Glutamatergic neuron (in vitro differentiated cells): ENCODE data around the gene PSORS1C2. TPM values are rescaled to one million over a fixed set of nuclear protein-coding genes. Genes with fewer than 3 reads are reported as not detected.

Experiments
- DNase-seq: peaks from one replicate; pipeline ENCODE4 v3.0.0; 2022
- H3K27ac Mint-ChIP-seq: one replicate; pipeline ENCODE4 v1.8.0; 2020; ENCODE audit warnings: mild to moderate bottlenecking, mixed read lengths, inconsistent platforms; ENCODE audit not compliant: unreplicated experiment
- H3K27me3 Mint-ChIP-seq: one replicate; pipeline ENCODE4 v1.8.0; 2020; ENCODE audit warnings: mild to moderate bottlenecking, moderate library complexity, mixed read lengths, inconsistent platforms; ENCODE audit not compliant: unreplicated experiment
- H3K36me3 Mint-ChIP-seq: one replicate; pipeline ENCODE4 v1.8.0; 2020; ENCODE audit warnings: mild to moderate bottlenecking, mixed read lengths, inconsistent platforms; ENCODE audit not compliant: unreplicated experiment
- H3K4me1 Mint-ChIP-seq: one replicate; pipeline ENCODE4 v1.8.0; 2020; ENCODE audit warnings: mild to moderate bottlenecking, low read depth, mixed read lengths, inconsistent platforms; ENCODE audit not compliant: unreplicated experiment
- H3K4me3 Mint-ChIP-seq: one replicate; pipeline ENCODE4 v1.8.0; 2020; ENCODE audit warnings: mild to moderate bottlenecking, mixed read lengths, inconsistent platforms; ENCODE audit not compliant: unreplicated experiment
- H3K9me3 Mint-ChIP-seq: one replicate; pipeline ENCODE4 v1.8.0; 2020; ENCODE audit warnings: mild to moderate bottlenecking, moderate library complexity, mixed read lengths, inconsistent platforms; ENCODE audit not compliant: unreplicated experiment
- total RNA-seq: library from RNA; stranded (reverse); fragmentation: NEBNext Ultra II Directional; extraction: Animal tissue kit (Norgen Biotek cat#: 25700); gene quantifications from one replicate; pipeline ENCODE4 v1.2.1, GENCODE V29; 2021; ENCODE audit not compliant: unreplicated experiment
- TF ChIP-seq, protein P1 (sequence below): fragments of 200-600 bp; sonication (generic); IDR thresholded peaks from one replicate; pipeline ENCODE4 v1.5.0; 2021; ENCODE audit not compliant: partially characterized antibody, unreplicated experiment

PSORS1C2 gene
- total RNA-seq, 1 donor from 2014 or later: 0.49 TPM

- Mint-ChIP-seq H3K4me3 (no peak overlapping the region), H3K27ac (no peak overlapping the region), H3K27me3 (peaks cover 6% of the 10 kb centered on the region), H3K9me3 (peaks cover 2% of the 10 kb centered on the region), H3K4me1 (no peaks in the 10 kb centered on the region), H3K36me3 (no peaks in the 10 kb centered on the region)
- DNase-seq: no peak
- TF ChIP-seq, protein P1, sequence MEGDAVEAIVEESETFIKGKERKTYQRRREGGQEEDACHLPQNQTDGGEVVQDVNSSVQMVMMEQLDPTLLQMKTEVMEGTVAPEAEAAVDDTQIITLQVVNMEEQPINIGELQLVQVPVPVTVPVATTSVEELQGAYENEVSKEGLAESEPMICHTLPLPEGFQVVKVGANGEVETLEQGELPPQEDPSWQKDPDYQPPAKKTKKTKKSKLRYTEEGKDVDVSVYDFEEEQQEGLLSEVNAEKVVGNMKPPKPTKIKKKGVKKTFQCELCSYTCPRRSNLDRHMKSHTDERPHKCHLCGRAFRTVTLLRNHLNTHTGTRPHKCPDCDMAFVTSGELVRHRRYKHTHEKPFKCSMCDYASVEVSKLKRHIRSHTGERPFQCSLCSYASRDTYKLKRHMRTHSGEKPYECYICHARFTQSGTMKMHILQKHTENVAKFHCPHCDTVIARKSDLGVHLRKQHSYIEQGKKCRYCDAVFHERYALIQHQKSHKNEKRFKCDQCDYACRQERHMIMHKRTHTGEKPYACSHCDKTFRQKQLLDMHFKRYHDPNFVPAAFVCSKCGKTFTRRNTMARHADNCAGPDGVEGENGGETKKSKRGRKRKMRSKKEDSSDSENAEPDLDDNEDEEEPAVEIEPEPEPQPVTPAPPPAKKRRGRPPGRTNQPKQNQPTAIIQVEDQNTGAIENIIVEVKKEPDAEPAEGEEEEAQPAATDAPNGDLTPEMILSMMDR: no peak
These were observed 20.7 kb downstream of the PSORS1C2 start for GRCh38 chr6:31118178-31118577.

DNA sequence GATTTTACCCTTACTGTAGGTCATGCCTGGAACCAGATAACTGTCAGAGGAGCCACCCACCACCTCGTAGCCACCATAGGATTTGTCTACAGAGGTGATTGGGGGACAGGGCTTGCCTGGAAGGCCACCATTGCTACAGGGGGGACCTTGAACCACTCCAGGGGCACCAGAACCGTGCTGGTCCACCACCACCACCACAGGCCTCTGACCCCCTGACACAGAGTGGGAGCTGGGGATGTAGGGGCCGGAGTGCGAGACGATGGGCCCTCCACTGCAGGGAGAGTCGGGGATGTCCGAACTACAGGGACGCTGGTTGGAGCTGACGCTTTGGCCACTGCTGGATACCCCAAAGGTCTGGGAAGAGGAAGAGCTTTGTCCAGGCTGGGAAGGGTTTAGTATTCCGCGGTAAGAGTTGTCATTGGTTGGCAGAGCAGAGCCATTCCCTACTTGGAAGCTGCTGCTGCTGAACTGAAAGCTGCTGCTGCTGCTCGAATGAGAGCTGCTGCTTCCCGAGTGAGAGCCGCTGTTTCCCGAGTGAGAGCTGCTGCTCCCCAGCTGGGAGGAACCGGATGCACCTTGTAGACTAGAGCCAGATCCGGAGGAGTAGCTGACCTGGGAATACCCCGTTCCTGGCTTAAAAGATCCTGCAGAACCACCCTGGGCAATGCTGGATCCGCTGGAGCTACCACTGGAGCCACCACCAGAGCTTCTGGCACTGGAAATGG lies 22.0 kb downstream of the PSORS1C2 start:
- H3K4me3 Mint-ChIP-seq: no peak overlapping the region
- H3K27me3 Mint-ChIP-seq: peaks cover 6% of the 10 kb centered on the region
- H3K4me1 Mint-ChIP-seq: no peaks in the 10 kb centered on the region
- H3K9me3 Mint-ChIP-seq: peaks cover 2% of the 10 kb centered on the region
- no peak for DNase-seq
- H3K36me3 Mint-ChIP-seq: no peaks in the 10 kb centered on the region
- TF ChIP-seq, protein P1: no peak
- H3K27ac Mint-ChIP-seq: no peak overlapping the region

DNA sequence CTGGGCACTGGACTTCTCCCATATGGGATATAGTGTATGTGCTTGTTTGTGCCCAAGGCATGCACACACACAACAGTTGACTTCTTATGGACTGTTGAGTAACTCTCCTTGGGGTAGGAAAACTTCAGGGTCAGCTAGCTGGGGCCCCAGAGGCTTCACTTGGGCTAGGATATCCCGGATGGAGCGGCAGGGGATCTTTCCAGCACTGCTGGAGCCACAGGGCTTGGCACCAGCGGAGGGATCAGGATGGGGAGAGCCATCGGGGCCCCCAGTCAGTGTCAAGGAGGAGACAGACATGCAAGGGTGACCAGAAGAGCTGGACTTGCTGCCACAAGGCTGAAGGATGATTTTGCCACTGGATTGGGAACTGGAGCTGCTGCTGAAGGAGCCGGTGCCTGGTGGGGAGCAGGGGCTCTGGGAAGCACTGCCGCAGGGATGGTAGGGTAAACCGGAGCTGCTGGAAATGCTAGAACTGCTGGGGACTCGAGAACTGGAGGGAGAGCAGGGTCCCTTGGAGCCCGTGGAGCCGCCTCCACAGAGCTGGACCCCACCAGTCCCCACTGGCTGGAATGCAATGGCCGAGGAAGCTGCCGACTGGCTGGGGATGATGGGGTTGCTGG lies 22.8 kb downstream of the PSORS1C2 start:
- H3K9me3 Mint-ChIP-seq: peaks cover 2% of the 10 kb centered on the region
- H3K4me1 Mint-ChIP-seq: no peaks in the 10 kb centered on the region
- no peak overlapping the region for H3K4me3 Mint-ChIP-seq
- no peak overlapping the region for H3K27ac Mint-ChIP-seq
- DNase-seq: no peak
- peaks cover 6% of the 10 kb centered on the region for H3K27me3 Mint-ChIP-seq
- no peaks in the 10 kb centered on the region for H3K36me3 Mint-ChIP-seq
- TF ChIP-seq, protein P1: no peak

DNA sequence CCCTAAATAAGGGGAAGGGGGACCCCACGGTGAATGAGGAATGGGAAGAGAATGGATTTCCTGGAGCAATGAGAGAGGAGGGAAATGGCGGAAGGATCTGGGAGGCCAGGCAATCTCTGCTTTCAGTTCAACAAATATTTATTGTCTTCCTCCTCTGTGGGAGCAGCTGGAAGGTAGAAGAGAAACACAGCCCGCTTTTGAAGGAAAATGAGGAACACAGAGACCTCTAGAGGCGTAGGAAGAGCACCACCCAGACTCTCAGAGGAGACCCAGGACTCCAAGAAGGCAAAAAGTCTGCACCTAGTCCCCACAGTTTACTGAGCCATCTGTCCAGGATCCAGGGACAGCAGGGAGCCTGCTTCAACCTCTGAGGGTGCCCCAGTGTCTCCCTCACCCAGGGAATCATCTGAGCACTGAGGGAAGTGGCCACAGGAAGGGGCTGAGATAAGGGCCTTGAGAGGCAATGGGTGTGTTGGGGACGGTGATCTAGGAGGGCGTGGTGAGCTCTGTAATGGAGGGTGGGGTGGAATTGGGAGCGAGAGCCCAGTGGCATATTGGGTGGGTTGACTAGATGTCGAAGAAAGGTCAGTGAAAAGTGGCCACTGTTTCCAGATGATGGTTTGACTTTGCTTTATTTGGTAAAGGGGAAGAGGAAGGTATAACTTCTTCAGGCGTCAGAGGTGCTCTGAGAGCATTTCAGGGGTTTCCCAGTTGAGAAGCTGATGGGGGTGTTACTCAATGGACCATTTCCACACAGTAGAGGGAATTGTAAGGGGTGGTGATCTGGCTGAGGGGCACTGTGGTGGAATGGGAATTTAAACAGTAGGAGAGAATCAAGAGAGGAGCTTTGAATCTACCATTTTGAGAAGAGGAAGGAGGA lies 23.7 kb downstream of the PSORS1C2 start:
- Mint-ChIP-seq H3K27me3 (peaks cover 6% of the 10 kb centered on the region), H3K4me3 (no peak overlapping the region), H3K4me1 (no peaks in the 10 kb centered on the region), H3K36me3 (no peaks in the 10 kb centered on the region), H3K9me3 (peaks cover 2% of the 10 kb centered on the region), H3K27ac (no peak overlapping the region)
- no peak for DNase-seq
- TF ChIP-seq, protein P1: no peak
